K562 (cell line): ENCODE results near the gene GSTM5. TPM values are rescaled to one million over a fixed set of nuclear protein-coding genes. Genes with fewer than 3 reads are reported as not detected.
A peak's percentile ranks its signal among the peaks of the same experiment; 100 is the strongest.

Source experiments
- DPF2 ChIP-seq: fragments of 450-650 bp; IDR thresholded peaks from 2 replicates; pipeline ENCODE4 v1.6.1; 2016
- EGR1 ChIP-seq: fragments of 450-650 bp; conservative IDR thresholded peaks from 2 replicates; pipeline ENCODE4 v1.6.1; 2017; ENCODE audit warnings: mild to moderate bottlenecking
- ZNF239 ChIP-seq: fragments of 250-450 bp; sonication (Bioruptor Pico); IDR thresholded peaks from 2 replicates; pipeline ENCODE4 v1.4.0; 2020; ENCODE audit warnings: mild to moderate bottlenecking
- polyA plus RNA-seq, 8 experiments: library from polyadenylated mRNA; depleted of rRNA in 4 of 8; stranded (reverse) in 5 of 8; unstranded in 3 of 8; fragments of >200 nt; fragmentation: Nextera tagmentation in 2 of 8; fragmentation: Illumina TruSeq in 1 of 8; extraction: Ambion mirVana in 2 of 8; extraction: Trizol in 1 of 8; gene quantifications; 2 replicates each; pipeline versions ENCODE4 v1.2.1 to v1.2.3, GENCODE V29; 2011 to 2014; ENCODE audit warnings: inconsistent platforms in 1 of 8, missing spikeins in 1 of 8
- total RNA-seq, 7 experiments: library from RNA; depleted of rRNA in 6 of 7; stranded (reverse); fragments of >200 nt in 6 of 7; fragmentation: Illumina TruSeq in 2 of 7; extraction: Trizol in 2 of 7; gene quantifications; 2 replicates each; pipeline versions ENCODE4 v1.2.1 to v1.2.3, GENCODE V29; 2011 to 2021; ENCODE audit warnings: low replicate concordance in 1 of 7
- TF ChIP-seq, protein P1 (sequence below), 2 experiments: fragments of 450-650 bp; IDR thresholded peaks; 2 replicates each; pipeline ENCODE4 v1.6.1; 2016; ENCODE audit warnings: mild to moderate bottlenecking in 2 of 2, borderline replicate concordance in 1 of 2, low read depth in 1 of 2, moderate library complexity in 1 of 2
- TF ChIP-seq, protein P2 (sequence below): fragments of 450-650 bp; conservative IDR thresholded peaks from 2 replicates; pipeline ENCODE4 v1.6.1; 2016; ENCODE audit warnings: missing genetic modification characterization, low read depth, mild to moderate bottlenecking, missing compliant biosample characterization, moderate library complexity

GSTM5 gene
- total and polyA plus RNA-seq, 9 of the 15 experiments (the other 6 are each of a cell fraction or from before 2014, with no cell fraction given), result not detected

DNA sequence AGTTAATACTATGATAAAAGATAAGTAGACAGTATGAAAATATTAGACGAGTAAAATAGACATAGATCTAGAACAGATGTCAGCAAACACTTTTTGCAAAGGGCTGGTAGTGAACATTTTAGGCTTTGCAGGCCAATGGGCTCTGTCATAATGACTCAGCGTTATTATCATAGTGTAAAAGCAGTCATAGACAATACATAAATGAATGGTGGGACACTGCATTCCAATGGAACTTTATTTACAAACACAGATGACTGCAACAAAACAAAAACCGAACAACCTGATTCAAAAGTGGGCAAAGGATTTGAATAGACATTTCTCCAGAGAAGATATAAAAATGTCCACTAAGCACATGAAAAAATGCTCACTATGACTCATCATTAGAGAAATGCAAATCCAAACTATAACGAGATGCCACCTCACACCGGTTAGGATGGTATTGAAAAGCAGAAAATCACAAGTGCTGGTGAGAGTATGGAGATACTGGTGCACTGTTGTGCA, 7.3 kb downstream of the GSTM5 start (continued):
- TF ChIP-seq, protein P1, sequence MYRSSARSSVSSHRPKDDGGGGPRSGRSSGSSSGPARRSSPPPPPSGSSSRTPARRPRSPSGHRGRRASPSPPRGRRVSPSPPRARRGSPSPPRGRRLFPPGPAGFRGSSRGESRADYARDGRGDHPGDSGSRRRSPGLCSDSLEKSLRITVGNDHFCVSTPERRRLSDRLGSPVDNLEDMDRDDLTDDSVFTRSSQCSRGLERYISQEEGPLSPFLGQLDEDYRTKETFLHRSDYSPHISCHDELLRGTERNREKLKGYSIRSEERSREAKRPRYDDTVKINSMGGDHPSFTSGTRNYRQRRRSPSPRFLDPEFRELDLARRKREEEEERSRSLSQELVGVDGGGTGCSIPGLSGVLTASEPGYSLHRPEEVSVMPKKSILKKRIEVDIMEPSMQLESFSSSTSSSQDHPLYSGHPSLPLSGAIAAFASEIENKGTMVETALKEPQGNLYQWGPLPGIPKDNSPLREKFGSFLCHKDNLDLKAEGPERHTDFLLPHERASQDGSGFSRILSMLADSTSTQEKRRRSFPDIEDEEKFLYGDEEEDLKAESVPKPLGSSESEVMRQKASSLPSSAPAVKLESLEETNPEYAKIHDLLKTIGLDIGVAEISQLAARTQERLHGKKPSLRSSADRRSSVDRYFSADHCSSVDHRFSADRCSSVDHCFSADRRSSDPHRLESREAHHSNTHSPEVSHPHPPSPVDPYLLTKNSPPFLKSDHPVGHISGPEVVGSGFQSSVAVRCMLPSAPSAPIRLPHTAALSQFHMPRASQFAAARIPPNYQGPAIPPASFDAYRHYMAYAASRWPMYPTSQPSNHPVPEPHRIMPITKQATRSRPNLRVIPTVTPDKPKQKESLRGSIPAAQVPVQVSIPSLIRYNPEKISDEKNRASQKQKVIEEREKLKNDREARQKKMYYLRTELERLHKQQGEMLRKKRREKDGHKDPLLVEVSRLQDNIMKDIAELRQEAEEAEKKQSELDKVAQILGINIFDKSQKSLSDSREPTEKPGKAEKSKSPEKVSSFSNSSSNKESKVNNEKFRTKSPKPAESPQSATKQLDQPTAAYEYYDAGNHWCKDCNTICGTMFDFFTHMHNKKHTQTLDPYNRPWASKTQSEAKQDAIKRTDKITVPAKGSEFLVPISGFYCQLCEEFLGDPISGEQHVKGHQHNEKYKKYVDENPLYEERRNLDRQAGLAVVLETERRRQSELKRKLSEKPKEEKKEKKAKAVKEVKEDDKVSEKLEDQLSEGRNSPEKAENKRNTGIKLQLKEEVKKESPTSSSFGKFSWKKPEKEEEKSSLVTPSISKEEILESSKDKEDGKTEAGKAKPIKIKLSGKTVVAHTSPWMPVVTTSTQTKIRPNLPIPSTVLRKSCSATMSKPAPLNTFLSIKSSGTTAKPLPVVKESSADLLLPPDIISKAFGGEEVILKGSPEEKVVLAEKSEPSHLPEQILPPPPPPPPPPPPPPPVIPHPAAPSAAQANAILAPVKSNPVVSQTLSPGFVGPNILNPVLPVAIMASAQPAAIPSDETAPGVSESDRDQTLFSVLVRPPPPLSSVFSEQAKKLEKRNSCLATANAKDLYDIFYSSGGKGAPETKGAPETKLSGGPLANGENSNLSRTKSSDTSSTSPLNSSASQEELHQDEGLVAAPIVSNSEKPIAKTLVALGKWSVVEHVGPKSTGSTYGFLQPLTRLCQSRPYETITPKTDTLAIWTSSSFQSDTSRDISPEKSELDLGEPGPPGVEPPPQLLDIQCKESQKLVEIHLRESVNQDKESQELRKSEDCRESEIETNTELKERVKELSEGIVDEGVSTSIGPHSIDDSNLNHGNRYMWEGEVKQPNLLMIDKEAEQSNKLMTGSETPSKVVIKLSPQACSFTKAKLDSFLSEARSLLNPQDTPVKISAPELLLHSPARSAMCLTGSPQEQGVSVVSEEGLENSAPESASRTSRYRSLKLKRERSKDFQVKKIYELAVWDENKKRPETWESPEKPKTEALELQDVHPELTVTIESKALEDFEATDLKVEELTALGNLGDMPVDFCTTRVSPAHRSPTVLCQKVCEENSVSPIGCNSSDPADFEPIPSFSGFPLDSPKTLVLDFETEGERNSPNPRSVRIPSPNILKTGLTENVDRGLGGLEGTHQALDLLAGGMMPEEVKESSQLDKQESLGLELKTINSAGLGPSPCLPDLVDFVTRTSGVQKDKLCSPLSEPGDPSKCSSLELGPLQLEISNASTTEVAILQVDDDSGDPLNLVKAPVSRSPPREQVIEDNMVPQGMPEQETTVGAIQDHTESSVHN (IDR thresholded peaks at IDR 0.05; ENCODE audit: borderline replicate concordance in 1 of 2, low read depth in 1 of 2), result 0 out of 4 replicates have a peak, but pooled peaks of 1 of the 2 experiments have one; percentile 14
- TF ChIP-seq DPF2 (peak; percentile 95), ZNF239 (0 out of 2 replicates have a peak, but pooled peaks have one; percentile 29), EGR1 (no peak)
- TF ChIP-seq, protein P2, sequence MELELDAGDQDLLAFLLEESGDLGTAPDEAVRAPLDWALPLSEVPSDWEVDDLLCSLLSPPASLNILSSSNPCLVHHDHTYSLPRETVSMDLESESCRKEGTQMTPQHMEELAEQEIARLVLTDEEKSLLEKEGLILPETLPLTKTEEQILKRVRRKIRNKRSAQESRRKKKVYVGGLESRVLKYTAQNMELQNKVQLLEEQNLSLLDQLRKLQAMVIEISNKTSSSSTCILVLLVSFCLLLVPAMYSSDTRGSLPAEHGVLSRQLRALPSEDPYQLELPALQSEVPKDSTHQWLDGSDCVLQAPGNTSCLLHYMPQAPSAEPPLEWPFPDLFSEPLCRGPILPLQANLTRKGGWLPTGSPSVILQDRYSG (tag), result peak; percentile 88; the same call in 1 of the 2 replicates
